SK-N-SH treated with all-trans-retinoic acid at 6 μM for 48 hours (cell line): Measurements from ENCODE around the gene ADGRV1.

Experiments
- BACH2 ChIP-seq: fragments of 250-450 bp; sonication (Bioruptor Pico); IDR thresholded peaks from 2 replicates; pipeline ENCODE4 v1.9.0; 2021; ENCODE audit warnings: mild to moderate bottlenecking, borderline replicate concordance
- ESRRG ChIP-seq: fragments of 250-450 bp; sonication (Bioruptor Pico); IDR thresholded peaks from 2 replicates; pipeline ENCODE4 v1.6.1; 2021; ENCODE audit warnings: mild to moderate bottlenecking
- RARB ChIP-seq: fragments of 250-450 bp; sonication (Bioruptor Pico); IDR thresholded peaks from 2 replicates; pipeline ENCODE4 v1.8.0; 2021; ENCODE audit warnings: mild to moderate bottlenecking, moderate library complexity
- TCF4 ChIP-seq: fragments of 250-450 bp; sonication (Bioruptor Pico); IDR thresholded peaks from 2 replicates; pipeline ENCODE4 v1.8.0; 2021; ENCODE audit warnings: mild to moderate bottlenecking, moderate library complexity, borderline replicate concordance
- ZFP3 ChIP-seq: fragments of 250-450 bp; sonication (Bioruptor Pico); IDR thresholded peaks from 2 replicates; pipeline ENCODE4 v1.5.0; 2020; ENCODE audit warnings: mild to moderate bottlenecking, moderate library complexity
- TF ChIP-seq, protein P1 (sequence below): fragments of 250-450 bp; sonication (Bioruptor Pico); IDR thresholded peaks from 2 replicates; pipeline ENCODE4 v1.8.0; 2020; ENCODE audit warnings: mild to moderate bottlenecking, moderate library complexity, borderline replicate concordance
- TF ChIP-seq, protein P2 (sequence below): fragments of 250-450 bp; sonication (Bioruptor Pico); IDR thresholded peaks from 2 replicates; pipeline ENCODE4 v1.5.1; 2021; ENCODE audit warnings: mild to moderate bottlenecking, moderate library complexity

DNA sequence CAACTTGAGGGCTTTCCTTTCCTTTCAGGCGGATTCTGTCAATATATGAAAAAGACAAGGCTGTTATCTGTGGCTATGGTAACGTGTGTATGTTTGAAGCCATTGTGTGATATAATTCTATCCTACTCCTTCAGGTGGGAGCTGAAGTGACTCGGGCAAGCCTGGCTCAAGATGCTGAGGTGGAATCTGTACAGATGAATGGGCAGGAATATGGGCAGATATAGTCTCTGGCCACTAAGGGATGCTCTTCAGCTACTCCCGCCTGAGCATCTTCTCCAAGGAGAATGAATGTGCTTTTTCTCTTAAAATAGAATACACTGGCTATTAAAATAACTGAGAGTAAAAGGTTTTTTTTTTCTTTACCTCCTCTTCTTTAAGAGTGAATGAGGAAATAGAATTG lies 244.8 kb downstream of the ADGRV1 start:
- TF ChIP-seq BACH2 (CRISPR knock-in tag), result no peak
- TF ChIP-seq, protein P1, sequence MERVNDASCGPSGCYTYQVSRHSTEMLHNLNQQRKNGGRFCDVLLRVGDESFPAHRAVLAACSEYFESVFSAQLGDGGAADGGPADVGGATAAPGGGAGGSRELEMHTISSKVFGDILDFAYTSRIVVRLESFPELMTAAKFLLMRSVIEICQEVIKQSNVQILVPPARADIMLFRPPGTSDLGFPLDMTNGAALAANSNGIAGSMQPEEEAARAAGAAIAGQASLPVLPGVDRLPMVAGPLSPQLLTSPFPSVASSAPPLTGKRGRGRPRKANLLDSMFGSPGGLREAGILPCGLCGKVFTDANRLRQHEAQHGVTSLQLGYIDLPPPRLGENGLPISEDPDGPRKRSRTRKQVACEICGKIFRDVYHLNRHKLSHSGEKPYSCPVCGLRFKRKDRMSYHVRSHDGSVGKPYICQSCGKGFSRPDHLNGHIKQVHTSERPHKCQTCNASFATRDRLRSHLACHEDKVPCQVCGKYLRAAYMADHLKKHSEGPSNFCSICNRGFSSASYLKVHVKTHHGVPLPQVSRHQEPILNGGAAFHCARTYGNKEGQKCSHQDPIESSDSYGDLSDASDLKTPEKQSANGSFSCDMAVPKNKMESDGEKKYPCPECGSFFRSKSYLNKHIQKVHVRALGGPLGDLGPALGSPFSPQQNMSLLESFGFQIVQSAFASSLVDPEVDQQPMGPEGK (CRISPR knock-in tag), result no peak
- no peak for TF ChIP-seq RARB (CRISPR knock-in tag)
- TF ChIP-seq, protein P2, sequence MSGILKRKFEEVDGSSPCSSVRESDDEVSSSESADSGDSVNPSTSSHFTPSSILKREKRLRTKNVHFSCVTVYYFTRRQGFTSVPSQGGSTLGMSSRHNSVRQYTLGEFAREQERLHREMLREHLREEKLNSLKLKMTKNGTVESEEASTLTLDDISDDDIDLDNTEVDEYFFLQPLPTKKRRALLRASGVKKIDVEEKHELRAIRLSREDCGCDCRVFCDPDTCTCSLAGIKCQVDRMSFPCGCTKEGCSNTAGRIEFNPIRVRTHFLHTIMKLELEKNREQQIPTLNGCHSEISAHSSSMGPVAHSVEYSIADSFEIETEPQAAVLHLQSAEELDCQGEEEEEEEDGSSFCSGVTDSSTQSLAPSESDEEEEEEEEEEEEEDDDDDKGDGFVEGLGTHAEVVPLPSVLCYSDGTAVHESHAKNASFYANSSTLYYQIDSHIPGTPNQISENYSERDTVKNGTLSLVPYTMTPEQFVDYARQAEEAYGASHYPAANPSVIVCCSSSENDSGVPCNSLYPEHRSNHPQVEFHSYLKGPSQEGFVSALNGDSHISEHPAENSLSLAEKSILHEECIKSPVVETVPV, result no peak
- TF ChIP-seq ESRRG (CRISPR knock-in tag), result no peak
- no peak for TF ChIP-seq ZFP3 (CRISPR knock-in tag)
- no peak for TF ChIP-seq TCF4
